HepG2 (cell line): ENCODE measurements around the gene DDIAS. TPM values are rescaled to one million over a fixed set of nuclear protein-coding genes. Genes with fewer than 3 reads are reported as not detected.
A peak's percentile ranks its signal among the peaks of the same experiment; 100 is the strongest.

Experiments used
- AKAP8 ChIP-seq: sonication (generic); formaldehyde crosslinking; IDR thresholded peaks from 2 replicates; pipeline ENCODE4 v1.5.1; 2020; ENCODE audit warnings: mild to moderate bottlenecking, missing genetic modification reagents
- ARID2 ChIP-seq: sonication (generic); formaldehyde crosslinking; IDR thresholded peaks from 2 replicates; pipeline ENCODE4 v1.8.1; 2022; ENCODE audit warnings: mild to moderate bottlenecking, missing genetic modification reagents, borderline replicate concordance
- ARID4A ChIP-seq: sonication (generic); formaldehyde crosslinking; IDR thresholded peaks from 2 replicates; pipeline ENCODE4 v1.5.0; 2020; ENCODE audit warnings: mild to moderate bottlenecking, missing genetic modification reagents, borderline replicate concordance
- ARNTL ChIP-seq: sonication (generic); formaldehyde crosslinking; IDR thresholded peaks from 2 replicates; pipeline ENCODE4 v1.4.0; 2020; ENCODE audit warnings: mild to moderate bottlenecking, missing genetic modification reagents
- CCDC6 ChIP-seq: sonication (generic); formaldehyde crosslinking; IDR thresholded peaks from 2 replicates; pipeline ENCODE4 v1.8.1; 2022; ENCODE audit warnings: mild to moderate bottlenecking, missing genetic modification reagents, moderate library complexity
- DPF2 ChIP-seq: sonication (generic); formaldehyde crosslinking; IDR thresholded peaks from 2 replicates; pipeline ENCODE4 v1.4.0; 2020; ENCODE audit warnings: mild to moderate bottlenecking, low read depth, missing genetic modification reagents, borderline replicate concordance
- GZF1 ChIP-seq: sonication (generic); formaldehyde crosslinking; IDR thresholded peaks from 2 replicates; pipeline ENCODE4 v1.5.1; 2020; ENCODE audit warnings: mild to moderate bottlenecking, missing genetic modification reagents
- HNF4G ChIP-seq, 2 experiments: sonication (generic) in 1 of 2; formaldehyde crosslinking in 1 of 2; IDR thresholded peaks; 2 replicates each; pipeline versions ENCODE4 v1.4.0 to v1.6.1; 2011 to 2020; ENCODE audit warnings: borderline replicate concordance in 2 of 2, low read depth in 2 of 2, mild to moderate bottlenecking in 2 of 2, low read length in 1 of 2, missing genetic modification reagents in 1 of 2, moderate library complexity in 1 of 2
- JUN ChIP-seq: sonication (generic); formaldehyde crosslinking; IDR thresholded peaks from 2 replicates; pipeline ENCODE4 v1.4.0; 2020; ENCODE audit warnings: mild to moderate bottlenecking, missing genetic modification reagents
- LCORL ChIP-seq, 2 experiments: fragments of 450-650 bp in 1 of 2; sonication (generic) in 1 of 2; formaldehyde crosslinking in 1 of 2; IDR thresholded peaks; 2 replicates each; pipeline versions ENCODE4 v1.5.0 to v1.6.1; 2017 to 2020; ENCODE audit warnings: antibody characterized with exemption in 1 of 2, missing genetic modification reagents in 1 of 2
- MAF1 ChIP-seq: sonication (generic); formaldehyde crosslinking; IDR thresholded peaks from 2 replicates; pipeline ENCODE4 v1.5.0; 2020; ENCODE audit warnings: missing genetic modification reagents, borderline replicate concordance
- NR2F2 ChIP-seq: IDR thresholded peaks from 2 replicates; pipeline ENCODE4 v1.6.1; 2012; ENCODE audit warnings: low read depth, inconsistent platforms, borderline replicate concordance
- PATZ1 ChIP-seq: sonication (generic); formaldehyde crosslinking; IDR thresholded peaks from 2 replicates; pipeline ENCODE4 v1.4.0; 2020; ENCODE audit warnings: missing genetic modification reagents
- POLR2A ChIP-seq, 2 experiments: IDR thresholded peaks; 2 replicates each; pipeline ENCODE4 v1.6.1; 2011; ENCODE audit warnings: low read depth in 2 of 2, low read length in 2 of 2, mild to moderate bottlenecking in 1 of 2, moderate library complexity in 1 of 2; ENCODE audit not compliant: insufficient read depth in 1 of 2
- SMAD3 ChIP-seq: sonication (generic); formaldehyde crosslinking; IDR thresholded peaks from 2 replicates; pipeline ENCODE4 v1.4.0; 2020; ENCODE audit warnings: missing genetic modification reagents
- SP1 ChIP-seq, 2 experiments: fragments of 450-650 bp in 1 of 2; sonication (generic) in 1 of 2; formaldehyde crosslinking in 1 of 2; IDR thresholded peaks; 2 replicates each; pipeline versions ENCODE4 v1.4.0 to v1.6.1; 2016 to 2020; ENCODE audit warnings: missing genetic modification reagents in 1 of 2
- TBP ChIP-seq: sonication (generic); formaldehyde crosslinking; IDR thresholded peaks from 2 replicates; pipeline ENCODE4 v1.5.0; 2020; ENCODE audit warnings: missing genetic modification reagents
- ZBTB3 ChIP-seq: sonication (generic); formaldehyde crosslinking; IDR thresholded peaks from 2 replicates; pipeline ENCODE4 v1.4.0; 2020; ENCODE audit warnings: low read depth, mild to moderate bottlenecking, moderate library complexity, missing genetic modification reagents, borderline replicate concordance
- ZHX1 ChIP-seq: sonication (generic); formaldehyde crosslinking; IDR thresholded peaks from 2 replicates; pipeline ENCODE4 v1.8.1; 2022; ENCODE audit warnings: low read depth, mild to moderate bottlenecking, missing genetic modification reagents
- ZNF224 ChIP-seq: sonication (generic); formaldehyde crosslinking; IDR thresholded peaks from 2 replicates; pipeline ENCODE4 v1.5.0; 2020; ENCODE audit warnings: mild to moderate bottlenecking, missing genetic modification reagents
- ZNF343 ChIP-seq: sonication (generic); formaldehyde crosslinking; IDR thresholded peaks from 2 replicates; pipeline ENCODE4 v1.4.0; 2020; ENCODE audit warnings: mild to moderate bottlenecking, missing genetic modification reagents
- ZSCAN22 ChIP-seq: sonication (generic); formaldehyde crosslinking; IDR thresholded peaks from 2 replicates; pipeline ENCODE4 v1.4.0; 2020; ENCODE audit warnings: mild to moderate bottlenecking, missing genetic modification reagents
- polyA plus RNA-seq, 8 experiments: library from polyadenylated mRNA; depleted of rRNA in 3 of 8; stranded (reverse) in 7 of 8; unstranded in 1 of 8; fragments of >200 nt; fragmentation: Illumina TruSeq in 4 of 8; extraction: Trizol in 4 of 8; gene quantifications; 2 replicates each; pipeline versions ENCODE4 v1.2.1 to v1.2.3, GENCODE V29; 2011 to 2016; ENCODE audit warnings: low read depth in 4 of 8, missing spikeins in 1 of 8, mixed read lengths in 1 of 8; ENCODE audit not compliant: insufficient read depth in 1 of 8
- total RNA-seq, 5 experiments: library from RNA; depleted of rRNA; stranded (reverse); fragments of >200 nt; fragmentation: Illumina TruSeq; extraction: Trizol; gene quantifications; 2 replicates each; pipeline ENCODE4 v1.2.3, GENCODE V29; 2016; ENCODE audit warnings: low read depth in 1 of 5

DDIAS gene
- total and polyA plus RNA-seq, 2 of the 13 experiments (the other 11 are each of a cell fraction or from before 2014, with no cell fraction given), result 3.5 to 13.0 TPM

GRCh38 chr11:82945682-82946081 lies 44.1 kb downstream of the DDIAS start (continued):
- TF ChIP-seq ARNTL (CRISPR knock-in tag) (no peak), HNF4G (IDR thresholded peaks at IDR 0.05; ENCODE audit: borderline replicate concordance, low read depth, low read length) (peak; percentile 77), HNF4G (CRISPR knock-in tag; IDR thresholded peaks at IDR 0.05; ENCODE audit: borderline replicate concordance, low read depth) (no peak; the same call in 1 of the 2 replicates), GZF1 (CRISPR knock-in tag) (no peak), ZNF224 (CRISPR knock-in tag) (no peak; the same call in 1 of the 2 replicates), JUN (no peak), DPF2 (CRISPR knock-in tag) (no peak), MAF1 (CRISPR knock-in tag) (no peak), PATZ1 (CRISPR knock-in tag) (no peak), NR2F2 (no peak), ARID4A (peak; percentile 37; the same call in 1 of the 2 replicates), LCORL (IDR thresholded peaks at IDR 0.05) (no peak), LCORL (CRISPR knock-in tag; IDR thresholded peaks at IDR 0.05) (peak; percentile 47; the same call in 1 of the 2 replicates), CCDC6 (CRISPR knock-in tag) (0 out of 2 replicates have a peak, but pooled peaks have one; percentile 33), ZHX1 (CRISPR knock-in tag) (no peak), ZBTB3 (CRISPR knock-in tag) (no peak), ARID2 (CRISPR knock-in tag) (no peak), ZNF343 (no peak), POLR2A (IDR thresholded peaks at IDR 0.05; ENCODE audit: insufficient read depth in 1 of 2, low read depth in 2 of 2, low read length in 2 of 2) (no peak), ZSCAN22 (no peak), AKAP8 (CRISPR knock-in tag) (no peak), TBP (CRISPR knock-in tag) (no peak), SP1 (IDR thresholded peaks at IDR 0.05) (no peak), SP1 (CRISPR knock-in tag; IDR thresholded peaks at IDR 0.05) (no peak), SMAD3 (CRISPR knock-in tag) (no peak)
